Coronary artery (tissue), 2 donors: ENCODE measurements around the gene ALPK3.
A peak's percentile ranks its signal among the peaks of the same experiment; 100 is the strongest.

Source experiments
- DNase-seq: peaks from one replicate; pipeline ENCODE4 v3.0.0-alpha.2; 2017; ENCODE audit warnings: low spot score
- H3K27ac ChIP-seq, 2 donors: fragments of 200-600 bp; sonication (generic); one replicate each; pipeline ENCODE4 v1.5.1; 2016 to 2019
- H3K4me3 ChIP-seq: fragments of 200-600 bp; sonication (generic); 2 replicates; pipeline ENCODE4 v1.5.1; 2016; ENCODE audit warnings: mild to moderate bottlenecking, moderate library complexity
- CTCF ChIP-seq: fragments of 200-600 bp; sonication (generic); IDR thresholded peaks from one replicate; pipeline ENCODE4 v1.5.1; 2019; ENCODE audit warnings: antibody characterized with exemption

ALPK3 gene

GRCh38 chr15:84810073-84810840 is 6.9 kb upstream of the ALPK3 start:
- no peak for TF ChIP-seq CTCF
- no peak overlapping the region for H3K4me3 ChIP-seq
- no peak overlapping the region for H3K27ac ChIP-seq
- DNase-seq = no peak

GRCh38 chr15:84811151-84811550 is 6.0 kb upstream of the ALPK3 start:
- H3K4me3 ChIP-seq = no peak overlapping the region

GRCh38 chr15:84811828-84812227 is 5.3 kb upstream of the ALPK3 start:
- no peak for DNase-seq
- no peak for TF ChIP-seq CTCF
- Histone ChIP-seq H3K27ac (no peak overlapping the region), H3K4me3 (no peak overlapping the region)

More at GRCh38 chr15:84811151-84811550, 6.0 kb upstream of the ALPK3 start:
- no peak overlapping the region for H3K27ac ChIP-seq
- DNase-seq = no peak
- TF ChIP-seq CTCF = no peak

- Histone ChIP-seq H3K27ac (no peak overlapping the region), H3K4me3 (no peak overlapping the region)
- no peak for TF ChIP-seq CTCF
- no peak for DNase-seq
Observed at GRCh38 chr15:84812842-84813241, 4.3 kb upstream of the ALPK3 start.

- TF ChIP-seq CTCF = no peak
- H3K4me3 ChIP-seq = no peak overlapping the region
- no peak for DNase-seq
- H3K27ac ChIP-seq = no peak overlapping the region
Observed at GRCh38 chr15:84813435-84813834, 3.7 kb upstream of the ALPK3 start.

- H3K27ac ChIP-seq = no peak overlapping the region
- no peak for DNase-seq
- no peak for TF ChIP-seq CTCF
- no peak overlapping the region for H3K4me3 ChIP-seq
Observed at GRCh38 chr15:84813931-84814330, 3.2 kb upstream of the ALPK3 start.

- H3K4me3 ChIP-seq = no peak overlapping the region
- H3K27ac ChIP-seq = peak overlapping the region in 1 of 2 donors; percentile 99
- DNase-seq = no peak
- no peak for TF ChIP-seq CTCF
Observed at GRCh38 chr15:84814916-84815315, 2.2 kb upstream of the ALPK3 start.
